ENCODE measurements around the gene RNASE7.

GRCh38 chr14:21055432-21056117 is 13.4 kb downstream of the RNASE7 start:
- TF ChIP-seq CTCF (IDR thresholded peaks at IDR 0.05; ENCODE audit: insufficient read depth, low read depth, low read length) (no peak), EZH2 (IDR thresholded peaks at IDR 0.05; ENCODE audit: insufficient read depth, low read length) (no peak)

Data from astrocyte (in vitro differentiated cells and primary cell).